ENCODE measurements around the gene ETS2.
"Not testable (repeated sequence)": the region's sequence is repeated elsewhere in the genome, so short reads cannot be mapped to it uniquely, and the experiment has no call there.

The ETS2 gene

GRCh38 chr21:38819051-38819718, 13.5 kb downstream of the ETS2 start:
- DNase-seq = no peak

GRCh38 chr21:38819719-38820159, 14.0 kb downstream of the ETS2 start:
- DNase-seq = no peak

GRCh38 chr21:38820471-38821239, 14.9 kb downstream of the ETS2 start:
- DNase-seq = no peak

GRCh38 chr21:38821248-38821647, 15.5 kb downstream of the ETS2 start:
- DNase-seq = no peak

DNA sequence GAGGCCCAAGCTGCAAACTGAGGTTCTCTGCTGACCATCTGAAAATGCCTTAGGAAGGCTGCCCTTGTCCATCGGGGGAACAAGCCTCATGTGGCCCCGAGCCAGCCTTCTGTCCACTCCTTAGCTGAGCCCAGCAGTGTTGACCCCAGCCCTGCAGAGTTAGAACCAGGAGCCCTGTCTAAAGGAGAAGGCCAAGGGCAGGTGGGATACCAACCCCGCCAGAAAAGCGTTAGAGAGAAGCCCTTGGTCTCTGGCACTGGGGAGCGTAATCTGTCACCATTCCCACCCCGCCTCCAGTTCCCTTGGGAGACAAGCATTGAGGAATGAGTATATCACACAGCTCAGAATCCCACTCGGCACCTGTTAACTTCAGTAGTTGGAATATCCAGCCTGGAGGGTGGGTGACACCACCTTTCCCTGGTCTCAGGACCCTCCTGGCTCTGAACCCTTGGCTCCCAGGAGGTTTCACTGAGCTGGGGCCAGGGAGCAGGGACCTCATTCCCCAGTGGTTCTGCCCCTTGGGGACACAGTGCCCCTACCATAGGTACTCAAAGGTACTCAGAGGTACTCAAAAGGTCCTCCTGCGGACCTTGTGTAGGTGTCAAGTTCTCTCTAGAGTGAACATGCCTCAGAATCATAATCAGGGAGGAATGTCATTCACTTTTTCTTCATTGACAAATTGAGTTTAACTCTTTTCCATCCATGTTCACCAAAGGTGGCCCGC, 16.4 kb downstream of the ETS2 start:
- DNase-seq = no peak

DNA sequence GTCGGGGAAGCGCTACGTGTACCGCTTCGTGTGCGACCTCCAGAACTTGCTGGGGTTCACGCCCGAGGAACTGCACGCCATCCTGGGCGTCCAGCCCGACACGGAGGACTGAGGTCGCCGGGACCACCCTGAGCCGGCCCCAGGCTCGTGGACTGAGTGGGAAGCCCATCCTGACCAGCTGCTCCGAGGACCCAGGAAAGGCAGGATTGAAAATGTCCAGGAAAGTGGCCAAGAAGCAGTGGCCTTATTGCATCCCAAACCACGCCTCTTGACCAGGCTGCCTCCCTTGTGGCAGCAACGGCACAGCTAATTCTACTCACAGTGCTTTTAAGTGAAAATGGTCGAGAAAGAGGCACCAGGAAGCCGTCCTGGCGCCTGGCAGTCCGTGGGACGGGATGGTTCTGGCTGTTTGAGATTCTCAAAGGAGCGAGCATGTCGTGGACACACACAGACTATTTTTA, 17.1 kb downstream of the ETS2 start:
- no peak for DNase-seq

- DNase-seq = no peak
These were observed 18.0 kb downstream of the ETS2 start for GRCh38 chr21:38823737-38824123.

DNA sequence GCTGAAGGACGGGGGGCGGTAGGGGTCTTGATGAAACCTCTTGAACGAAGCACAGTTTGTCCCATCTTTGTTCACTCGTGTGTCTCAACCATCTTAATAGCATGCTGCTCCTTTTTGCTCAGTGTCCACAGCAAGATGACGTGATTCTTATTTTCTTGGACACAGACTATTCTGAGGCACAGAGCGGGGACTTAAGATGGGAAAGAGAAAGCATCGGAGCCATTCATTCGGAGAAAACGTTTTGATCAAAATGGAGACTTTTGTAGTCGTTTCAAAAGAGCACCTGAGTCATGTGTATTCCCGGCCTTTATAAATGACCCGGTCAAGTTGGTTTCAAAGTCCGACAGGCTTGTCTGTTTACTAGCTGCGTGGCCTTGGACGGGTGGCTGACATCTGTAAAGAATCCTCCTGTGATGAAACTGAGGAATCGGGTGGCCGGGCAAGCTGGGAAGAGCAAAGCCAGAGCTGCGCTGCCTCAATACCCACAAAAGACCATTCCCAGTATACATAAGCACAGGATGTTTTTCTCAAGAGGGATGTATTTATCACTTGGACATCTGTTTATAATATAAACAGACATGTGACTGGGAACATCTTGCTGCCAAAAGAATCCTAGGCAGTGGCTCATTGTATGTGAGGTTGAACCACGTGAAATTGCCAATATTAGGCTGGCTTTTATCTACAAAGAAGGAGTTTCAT, 18.5 kb downstream of the ETS2 start:
- no peak for DNase-seq

- no peak for DNase-seq
These were observed 19.5 kb downstream of the ETS2 start for GRCh38 chr21:38825269-38825668.

DNA sequence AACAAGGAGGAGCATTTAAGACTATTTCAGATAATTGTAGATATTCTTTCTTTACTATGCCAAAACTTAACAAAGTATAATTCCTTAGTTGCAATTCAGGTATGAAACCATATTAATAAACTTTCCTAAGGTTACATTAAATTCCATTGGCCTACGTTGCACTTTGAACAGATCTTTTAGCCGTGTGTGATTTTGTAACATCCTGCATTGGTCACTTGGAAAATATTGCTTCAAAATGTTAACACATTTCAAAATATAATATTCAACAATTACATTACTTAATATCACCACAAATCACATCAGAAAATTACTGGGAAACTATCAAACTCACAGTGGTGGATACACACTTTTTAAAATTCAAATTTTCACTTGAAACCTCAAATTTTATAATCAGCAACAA, 20.2 kb downstream of the ETS2 start:
- no peak for DNase-seq

GRCh38 chr21:38828111-38828510, 22.4 kb downstream of the ETS2 start:
- DNase-seq = not testable (repeated sequence)

GRCh38 chr21:38830671-38831525, 25.2 kb downstream of the ETS2 start:
- DNase-seq = no peak

DNA sequence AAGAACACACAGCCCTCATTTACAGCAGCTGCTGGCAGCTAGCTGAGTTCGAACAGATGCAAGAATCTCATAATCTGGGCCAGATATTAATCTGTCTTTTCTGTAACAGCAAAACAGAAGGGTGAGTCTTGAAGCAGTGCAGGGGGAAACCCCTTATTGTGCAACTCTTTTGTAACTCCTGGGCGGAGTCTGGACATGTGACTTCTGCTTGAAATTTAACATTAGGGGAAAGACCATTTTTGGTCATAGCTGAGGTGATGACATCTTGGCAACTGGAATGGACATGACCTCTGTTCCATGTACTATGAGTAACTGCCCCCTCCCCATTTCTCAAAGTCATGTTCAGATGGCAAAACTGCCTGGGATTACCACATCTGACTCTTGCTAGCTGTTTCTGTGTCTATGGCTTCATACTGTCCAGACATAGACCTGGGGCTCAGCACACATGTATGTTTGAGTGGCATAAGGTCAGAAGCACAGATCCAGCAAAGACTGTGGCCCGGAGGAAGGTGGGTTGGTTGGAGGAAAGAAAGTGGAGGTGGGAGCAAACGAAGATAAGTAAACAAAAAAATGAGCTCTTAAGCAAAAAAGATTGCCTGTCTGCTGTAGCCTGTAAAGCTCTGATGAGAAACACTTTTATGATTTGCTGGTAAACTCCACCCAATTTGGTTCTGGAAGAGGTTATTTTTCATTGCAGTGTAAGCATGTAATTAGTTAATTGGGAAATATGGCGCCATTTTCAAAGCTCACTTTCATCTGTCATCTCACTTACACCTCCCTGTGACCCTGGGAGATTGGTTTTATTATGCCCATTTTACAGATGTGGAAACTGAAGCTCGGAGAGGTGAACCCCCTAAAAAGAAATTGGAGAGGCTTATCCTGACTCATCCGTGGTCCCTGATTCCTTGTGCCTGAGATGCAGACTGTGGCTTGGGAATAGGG, 26.1 kb downstream of the ETS2 start:
- DNase-seq = no peak

DNA sequence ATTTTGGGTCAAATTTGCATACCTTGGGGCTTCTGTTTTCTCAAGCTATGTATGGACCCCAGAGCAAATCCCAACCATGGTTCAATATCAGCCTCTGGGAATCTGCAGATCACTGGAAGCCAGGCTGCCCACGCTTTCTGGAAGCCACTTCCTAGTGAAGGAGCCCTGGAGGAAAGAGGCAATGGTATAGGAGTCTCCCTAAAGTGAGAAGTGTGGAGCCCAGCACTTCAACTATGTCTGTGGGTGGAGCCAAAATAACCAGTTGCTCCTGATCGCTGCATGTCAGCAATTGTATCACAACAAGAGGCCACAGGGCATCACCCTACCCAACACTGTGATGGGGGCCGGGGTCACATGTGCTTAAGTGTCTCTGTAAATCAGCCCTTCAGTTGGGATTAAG, 26.9 kb downstream of the ETS2 start:
- DNase-seq = no peak

DNA sequence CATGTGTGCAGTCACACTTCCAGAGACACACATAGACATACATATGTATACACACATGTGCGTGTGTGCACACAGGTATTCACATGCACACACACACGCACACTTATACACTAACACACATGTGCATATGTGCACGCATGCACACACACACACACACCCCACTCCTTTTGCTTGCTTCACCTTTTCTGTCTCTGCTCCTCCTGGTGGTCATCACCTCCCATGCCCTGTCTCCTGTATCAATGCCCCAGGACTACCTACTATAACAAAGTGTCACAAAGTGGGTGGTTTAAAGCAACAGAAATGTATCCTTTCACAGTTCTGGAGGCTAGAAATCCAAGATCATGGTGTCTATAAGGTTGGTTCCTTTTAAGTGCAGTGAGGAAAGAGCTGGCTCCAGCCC, 27.4 kb downstream of the ETS2 start:
- no peak for DNase-seq

DNA sequence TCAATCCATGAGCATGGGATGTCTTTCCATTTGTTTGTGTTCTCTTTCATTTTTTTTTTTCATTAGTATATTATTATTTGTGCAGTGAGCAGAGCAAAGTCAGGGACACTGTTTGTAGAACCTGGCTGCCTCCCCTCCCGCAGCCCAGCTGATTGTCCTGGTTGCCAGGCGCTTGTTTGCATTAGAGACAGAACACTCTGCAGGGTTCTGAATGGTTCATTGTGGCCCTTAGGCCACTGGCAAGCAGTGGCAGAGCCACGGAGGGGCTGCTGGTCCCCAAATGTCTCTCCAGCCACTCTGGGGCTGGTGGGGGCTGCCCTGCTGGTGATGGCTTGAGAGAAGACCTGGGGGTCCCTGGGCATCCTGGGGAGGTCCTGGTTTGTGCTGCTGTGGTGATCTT, 29.0 kb downstream of the ETS2 start:
- no peak for DNase-seq

DNA sequence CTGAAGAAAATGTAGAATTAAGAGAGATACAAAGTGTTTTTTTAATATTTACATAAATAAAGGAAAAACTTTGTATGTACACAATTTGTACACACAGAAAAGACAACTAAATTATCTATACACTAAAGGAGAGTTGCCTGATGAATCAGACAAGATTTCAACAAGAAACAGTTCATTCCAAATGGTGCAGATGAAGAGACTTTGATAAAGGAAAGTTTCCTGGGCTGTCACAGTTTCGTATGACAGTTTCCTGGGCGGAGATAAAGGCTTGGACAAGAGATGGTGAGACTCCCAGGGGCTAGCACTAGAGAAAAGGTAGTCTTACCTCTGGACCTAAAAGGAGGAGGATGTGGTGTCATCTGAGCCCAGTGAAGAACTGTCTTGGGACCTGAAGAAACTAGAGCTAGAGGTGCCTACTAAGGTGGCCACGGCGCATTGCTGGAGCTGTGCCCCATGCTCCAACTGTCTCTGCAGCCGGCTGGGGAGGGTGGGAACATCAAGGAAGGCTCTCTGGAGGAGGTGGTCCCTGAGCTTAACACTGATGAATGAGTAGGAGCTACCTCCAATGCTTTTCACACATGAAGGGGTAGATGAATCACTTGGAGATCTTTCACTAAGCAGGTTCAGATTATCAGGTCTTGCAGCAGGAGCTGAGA, 32.2 kb downstream of the ETS2 start:
- no peak for DNase-seq

DNA sequence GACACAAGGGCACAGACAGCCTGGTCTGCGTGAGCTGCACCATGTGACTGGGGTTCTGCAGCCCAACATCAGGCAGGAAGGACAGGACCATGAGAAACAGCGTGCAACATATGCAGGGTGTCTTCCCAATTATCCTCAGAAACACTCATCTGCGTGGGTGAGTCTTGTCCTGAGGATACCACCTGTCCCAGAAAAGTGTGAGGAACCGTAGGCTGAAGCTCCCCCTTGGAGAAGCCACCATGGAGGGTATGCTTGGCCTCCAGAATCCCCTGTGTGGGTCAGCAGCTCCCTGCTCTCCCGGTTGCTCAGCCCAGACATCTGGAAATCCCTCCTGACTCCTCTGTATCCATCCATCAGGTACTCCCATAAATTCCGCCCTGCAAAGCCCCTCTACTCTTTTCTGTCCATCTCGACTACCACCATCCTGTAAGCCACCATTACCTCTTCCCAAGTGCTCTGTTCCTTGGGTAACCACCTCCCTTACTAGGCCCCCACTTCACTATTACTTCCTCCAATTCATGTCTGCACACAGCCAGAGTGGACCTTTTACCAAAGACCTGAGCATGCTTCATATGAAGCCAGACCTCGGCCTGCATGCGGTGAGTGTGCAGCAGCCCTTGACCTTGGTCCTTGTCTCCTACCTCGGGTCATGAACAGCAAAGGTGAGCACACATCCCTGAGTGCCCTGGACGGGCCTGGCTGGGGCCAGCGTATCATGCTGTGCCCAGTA, 33.0 kb downstream of the ETS2 start:
- no peak for DNase-seq

All from cortex of kidney (tissue), 1 donor.